Fibroblast of skin of left biceps (primary cell): ENCODE measurements around the gene SREBF2.

Experiments used
- DNase-seq, 2 experiments: peaks; one replicate each; pipeline ENCODE4 v3.0.0-alpha.2; 2013; ENCODE audit warnings: low read depth in 2 of 2

SREBF2 gene

DNA sequence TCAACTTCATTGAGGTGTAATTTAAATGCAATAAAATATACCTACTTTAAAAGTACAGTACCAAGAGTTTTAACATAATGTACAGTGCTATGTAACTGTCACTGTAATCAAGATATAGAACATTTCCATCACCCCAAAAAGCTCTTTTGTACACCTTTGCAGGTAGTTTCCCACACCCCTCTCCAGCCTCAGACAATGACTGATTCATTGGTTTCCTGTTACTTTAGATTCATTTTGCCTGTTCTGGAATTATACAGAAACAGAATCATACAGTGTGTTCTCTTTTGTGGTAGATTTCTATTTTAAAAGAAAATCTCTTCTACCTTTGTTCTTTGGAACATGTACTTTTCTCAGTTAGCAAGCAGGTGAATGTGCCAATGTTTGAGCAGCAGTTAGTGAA lies 43.8 kb downstream of the SREBF2 start:
- no peak for DNase-seq

DNA sequence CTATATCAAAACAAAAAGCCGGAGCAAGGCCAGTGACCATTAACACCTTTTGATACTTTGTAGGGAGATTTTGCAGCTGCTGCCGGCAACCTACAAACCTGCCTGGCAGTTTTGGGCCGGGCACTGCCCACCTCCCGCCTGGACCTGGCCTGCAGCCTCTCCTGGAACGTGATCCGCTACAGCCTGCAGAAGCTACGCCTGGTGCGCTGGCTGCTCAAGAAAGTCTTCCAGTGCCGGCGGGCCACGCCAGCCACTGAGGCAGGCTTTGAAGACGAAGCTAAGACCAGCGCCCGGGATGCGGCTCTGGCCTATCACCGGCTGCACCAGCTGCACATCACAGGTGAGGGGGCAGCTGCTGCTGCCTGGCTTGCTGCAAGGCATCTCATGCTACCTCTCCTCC lies 47.7 kb downstream of the SREBF2 start:
- no peak for DNase-seq

DNA sequence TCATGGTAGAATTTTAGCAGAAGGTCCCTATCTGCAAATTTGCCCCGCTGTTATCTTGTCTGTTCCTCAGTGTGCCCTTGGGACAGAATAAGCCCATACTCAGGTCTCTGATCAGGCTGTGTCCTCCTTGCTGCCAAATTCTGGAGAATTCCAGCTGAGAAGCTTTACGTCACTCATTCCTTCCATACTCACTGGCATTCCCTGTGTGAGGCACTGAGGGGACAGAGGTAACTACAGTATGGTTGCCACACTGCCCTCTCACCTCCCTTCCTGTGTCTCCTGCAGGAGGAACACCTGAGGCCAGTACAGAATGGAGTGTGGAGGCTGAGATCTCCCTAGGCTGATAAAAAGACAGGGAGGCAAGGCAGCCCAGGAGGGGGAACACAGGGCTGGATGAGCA lies 50.5 kb downstream of the SREBF2 start:
- DNase-seq = no peak

DNA sequence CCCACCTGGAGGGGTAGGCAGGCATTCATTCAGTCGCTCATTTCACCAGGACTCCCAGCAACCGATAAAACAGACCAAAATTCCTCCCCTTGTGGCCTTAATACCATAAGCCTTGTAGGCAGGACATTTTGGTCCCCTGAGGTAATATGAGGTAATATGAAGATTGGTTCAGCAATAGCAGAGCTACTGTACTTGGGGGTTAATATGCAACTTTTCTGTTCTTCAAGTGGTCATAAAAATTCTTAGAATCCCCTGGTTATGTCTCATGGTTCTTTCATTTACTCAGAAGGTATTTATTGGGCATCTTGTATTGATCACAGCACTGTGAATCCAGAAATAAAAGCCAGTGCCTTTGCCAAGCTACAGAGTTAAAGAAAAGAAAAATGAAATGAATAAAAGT lies 52.2 kb downstream of the SREBF2 start:
- no peak for DNase-seq

DNA sequence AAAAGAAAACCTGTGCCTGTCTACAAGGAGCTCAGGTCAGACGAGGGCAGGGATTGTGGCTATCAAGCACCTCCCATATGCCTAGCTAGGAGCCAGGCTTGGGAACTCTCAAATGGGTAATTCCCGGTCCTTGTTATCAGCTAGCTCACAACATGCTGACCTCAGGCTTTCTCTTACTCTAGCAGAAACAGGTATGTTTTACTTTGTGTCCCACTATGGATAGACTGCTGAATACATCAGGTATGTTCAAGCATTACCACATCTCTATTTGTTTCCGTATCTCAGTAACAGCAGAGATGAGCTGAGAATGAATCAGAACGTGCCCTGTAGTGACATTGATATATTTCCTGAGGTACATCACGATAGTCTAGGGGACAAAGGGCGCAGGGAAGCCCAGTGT lies 52.6 kb downstream of the SREBF2 start:
- no peak for DNase-seq

DNA sequence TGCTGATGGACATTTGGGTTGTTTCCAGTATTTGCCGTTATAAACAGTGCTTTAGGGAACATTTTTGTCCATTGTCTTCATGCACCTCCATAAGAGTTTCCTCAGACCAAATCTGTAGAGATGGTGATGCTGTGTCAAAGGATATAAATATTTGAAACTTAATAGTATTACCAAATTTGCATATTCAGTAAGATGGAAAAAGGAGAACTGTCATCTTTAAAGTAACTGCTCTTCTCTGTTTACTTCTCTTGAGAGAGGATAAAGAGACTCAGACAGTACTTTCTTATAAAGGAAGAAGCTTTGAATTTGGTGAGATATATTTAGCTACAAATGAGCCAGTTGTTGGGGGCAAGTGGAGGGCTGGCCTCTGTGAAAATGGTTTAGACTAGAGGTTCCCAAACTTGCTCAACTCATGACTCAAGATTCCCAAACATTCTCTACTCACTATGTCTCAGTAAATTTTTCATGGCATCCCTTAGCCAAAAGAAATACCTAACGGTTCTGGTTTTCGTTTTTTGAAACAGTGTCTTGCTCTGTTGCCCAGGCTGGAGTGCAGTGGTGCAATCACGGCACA lies 55.8 kb downstream of the SREBF2 start:
- DNase-seq = no peak

DNA sequence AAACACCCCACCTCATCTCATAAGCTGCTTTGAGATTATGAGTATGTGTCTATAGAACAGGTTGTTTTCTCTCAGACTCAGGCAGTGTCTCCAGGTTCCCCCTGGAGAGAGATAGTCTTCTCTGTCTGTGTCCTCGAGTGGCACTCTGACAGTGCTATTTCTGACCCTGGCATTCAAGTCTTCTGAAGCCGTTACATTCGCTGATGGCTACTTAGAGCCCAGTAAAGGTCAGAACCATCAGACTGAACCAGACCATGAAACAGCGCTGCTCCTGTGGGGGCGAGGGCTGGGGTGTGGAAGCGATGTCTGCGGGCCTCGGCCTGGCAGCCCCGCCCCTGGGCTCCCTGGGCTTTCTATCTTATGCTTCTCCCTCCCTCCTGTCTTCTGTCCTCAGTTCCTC lies 58.5 kb downstream of the SREBF2 start:
- no peak for DNase-seq

DNA sequence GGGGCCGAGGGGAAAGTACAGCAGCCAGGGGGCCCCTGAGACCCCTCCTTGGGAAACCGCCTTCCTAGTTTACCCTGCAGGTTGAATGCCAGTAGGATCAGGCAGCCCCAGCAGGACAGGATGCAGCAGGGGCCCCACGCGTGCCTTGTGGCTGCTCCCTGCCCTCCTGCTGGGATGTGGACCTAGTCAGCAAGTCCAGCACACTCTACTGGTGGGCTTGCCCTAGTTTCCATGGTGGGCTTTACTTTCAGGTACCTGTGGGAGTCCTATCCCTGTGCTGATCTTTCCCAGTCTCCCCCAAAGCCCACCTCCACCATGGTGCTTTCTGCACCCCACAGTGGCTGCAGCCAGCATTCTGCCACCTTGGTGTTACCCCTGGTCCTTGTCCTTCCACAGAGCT lies 59.8 kb downstream of the SREBF2 start:
- no peak for DNase-seq

DNA sequence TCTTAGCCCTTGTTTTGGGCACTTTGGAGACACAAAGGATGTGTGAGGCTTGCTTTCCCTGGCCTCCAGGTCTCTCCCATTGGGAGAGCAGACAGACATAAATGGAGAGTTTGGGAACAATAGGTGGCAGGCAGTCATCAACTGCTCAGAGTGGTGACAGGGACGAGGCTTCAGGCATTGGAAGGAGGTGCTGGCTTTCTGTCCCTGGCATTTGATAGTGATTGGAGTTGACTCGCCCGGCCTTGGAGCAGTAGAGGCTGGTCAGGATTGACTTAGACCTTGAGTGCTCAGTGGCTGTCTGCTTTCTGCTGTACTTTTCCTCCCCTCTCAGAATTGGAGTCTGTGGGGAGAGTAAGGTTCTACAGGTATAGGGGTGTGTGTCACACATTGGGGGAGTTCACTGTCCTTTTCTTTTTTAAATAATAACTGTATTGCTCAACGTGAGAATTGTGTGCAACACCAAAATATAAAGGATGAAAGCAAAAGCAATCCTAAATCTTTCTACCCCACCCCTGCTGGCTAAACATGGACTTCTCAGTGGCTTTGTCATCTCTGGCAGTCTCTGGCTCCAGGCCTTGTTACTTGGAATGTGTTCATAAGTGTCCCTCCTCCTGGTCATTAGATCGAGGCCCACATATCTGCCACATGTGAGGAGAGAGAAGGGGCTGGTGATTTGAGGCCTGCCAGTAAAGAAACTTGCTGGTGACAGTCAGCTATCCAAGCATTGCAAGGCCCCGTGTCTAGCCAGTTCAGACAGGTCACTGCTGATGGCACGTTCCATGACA lies 60.9 kb downstream of the SREBF2 start:
- DNase-seq = no peak

DNA sequence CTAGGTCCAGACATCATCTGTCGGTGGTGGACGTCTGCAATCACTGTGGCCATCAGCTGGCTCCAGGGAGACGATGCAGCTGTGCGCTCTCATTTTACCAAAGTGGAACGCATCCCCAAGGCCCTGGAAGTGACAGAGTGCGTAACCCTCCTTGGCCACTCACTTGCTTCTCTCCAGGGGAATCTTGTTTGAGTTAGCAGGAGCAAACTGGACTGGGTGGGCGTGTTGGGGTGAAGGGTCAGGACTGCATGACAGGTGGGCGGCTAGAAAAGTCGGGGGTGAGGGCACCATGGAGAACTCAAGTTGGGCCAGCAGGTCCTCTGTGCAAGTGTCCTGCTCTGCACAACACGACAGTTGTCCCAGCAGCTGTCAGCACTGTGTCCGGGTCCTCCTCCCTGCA lies 65.7 kb downstream of the SREBF2 start:
- DNase-seq = no peak

DNA sequence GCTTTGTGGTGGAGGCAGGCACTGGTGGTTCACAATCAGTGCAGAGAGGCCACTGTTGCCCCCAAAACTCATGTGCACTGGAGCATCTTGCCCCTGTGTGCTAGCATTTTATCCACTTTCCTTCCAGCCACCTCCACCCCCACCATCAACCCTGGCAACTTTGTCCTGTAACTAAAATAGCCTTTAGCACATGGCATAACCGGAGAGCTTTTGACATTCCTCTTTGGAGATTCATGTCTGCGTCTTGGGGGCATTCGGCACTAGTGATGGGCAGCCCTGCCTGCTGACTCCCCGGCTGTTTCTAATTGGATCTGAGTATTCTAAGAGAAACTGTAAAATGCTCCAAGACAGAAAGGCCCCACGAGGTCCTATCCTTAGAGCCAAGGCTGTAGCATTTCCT lies 66.2 kb downstream of the SREBF2 start:
- no peak for DNase-seq

DNA sequence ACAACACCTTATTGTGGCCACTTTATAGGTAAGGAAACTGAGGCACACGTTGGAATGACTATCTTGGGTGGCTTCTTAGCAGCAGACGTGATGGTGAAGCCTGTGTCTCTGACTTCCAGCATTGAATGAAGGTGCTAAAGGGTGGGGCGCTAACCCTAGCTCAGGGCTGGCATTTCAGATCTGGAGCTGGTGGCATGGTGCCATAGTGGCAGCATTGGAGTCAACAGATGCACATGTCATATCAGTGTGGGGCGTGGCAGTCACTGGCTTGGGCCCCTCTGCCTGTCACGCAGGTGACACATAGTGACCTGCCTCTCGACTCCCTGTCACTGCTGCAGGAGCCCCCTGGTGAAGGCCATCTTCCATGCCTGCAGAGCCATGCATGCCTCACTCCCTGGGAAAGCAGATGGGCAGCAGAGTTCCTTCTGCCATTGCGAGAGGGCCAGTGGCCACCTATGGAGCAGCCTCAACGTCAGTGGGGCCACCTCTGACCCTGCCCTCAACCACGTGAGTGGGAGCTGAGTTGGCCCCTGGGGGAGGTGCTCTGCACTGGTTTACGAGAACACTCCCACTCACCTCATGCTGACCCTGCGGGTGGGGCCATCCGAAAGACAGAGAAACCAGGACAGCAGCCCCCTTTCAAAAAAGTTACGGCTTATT lies 67.2 kb downstream of the SREBF2 start:
- no peak for DNase-seq

DNA sequence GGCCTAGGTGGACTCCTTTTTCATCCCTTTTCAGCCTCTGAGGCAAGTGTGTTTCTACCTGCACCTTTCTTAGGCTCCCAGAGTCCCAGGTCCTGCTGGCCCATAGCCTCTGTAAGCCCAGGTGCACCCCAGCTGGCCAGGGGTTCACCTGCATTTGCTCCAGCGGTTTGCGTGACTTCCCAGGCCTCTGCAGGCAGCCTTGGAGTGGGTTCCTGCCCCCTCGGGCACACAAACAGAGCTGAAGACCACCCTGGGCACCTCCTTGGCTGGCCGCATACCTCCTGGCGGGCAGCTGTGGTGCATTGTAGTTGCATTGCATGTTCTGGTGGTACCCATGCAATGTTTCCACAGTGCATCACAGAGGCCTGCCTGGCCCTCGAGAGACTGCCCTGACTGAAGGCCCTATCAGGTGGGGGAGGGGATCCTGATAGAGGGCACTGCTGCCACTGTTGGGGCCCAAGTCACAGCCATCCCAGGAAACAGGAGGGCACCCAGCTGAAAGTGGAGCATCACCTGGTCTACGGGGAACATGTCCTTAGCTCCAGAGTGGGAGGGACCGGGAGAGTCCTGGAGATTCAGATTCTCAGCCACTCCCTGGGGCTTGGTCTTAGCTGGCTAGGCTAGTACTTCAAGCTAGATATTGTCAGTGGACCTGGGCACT lies 67.9 kb downstream of the SREBF2 start:
- DNase-seq = no peak

DNA sequence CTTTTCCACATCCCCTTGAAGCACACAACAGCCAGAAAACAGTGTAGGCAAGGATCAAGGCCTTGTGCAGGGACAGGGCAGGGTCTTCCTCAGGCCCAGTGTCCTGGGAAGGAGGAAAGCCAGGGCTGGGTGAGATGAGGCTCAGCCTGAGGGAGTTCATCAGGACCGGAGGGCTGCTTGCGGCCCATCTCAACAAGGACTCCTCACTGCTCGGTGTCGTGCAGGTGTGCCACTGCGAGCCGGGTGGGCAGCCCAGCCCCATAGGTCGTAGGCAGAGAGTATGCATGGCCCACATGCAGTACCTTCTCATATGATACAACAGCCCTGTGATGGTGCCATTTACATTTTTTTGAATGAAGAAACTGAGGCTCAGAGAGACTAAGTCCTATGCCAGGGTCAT lies 69.1 kb downstream of the SREBF2 start:
- no peak for DNase-seq

DNA sequence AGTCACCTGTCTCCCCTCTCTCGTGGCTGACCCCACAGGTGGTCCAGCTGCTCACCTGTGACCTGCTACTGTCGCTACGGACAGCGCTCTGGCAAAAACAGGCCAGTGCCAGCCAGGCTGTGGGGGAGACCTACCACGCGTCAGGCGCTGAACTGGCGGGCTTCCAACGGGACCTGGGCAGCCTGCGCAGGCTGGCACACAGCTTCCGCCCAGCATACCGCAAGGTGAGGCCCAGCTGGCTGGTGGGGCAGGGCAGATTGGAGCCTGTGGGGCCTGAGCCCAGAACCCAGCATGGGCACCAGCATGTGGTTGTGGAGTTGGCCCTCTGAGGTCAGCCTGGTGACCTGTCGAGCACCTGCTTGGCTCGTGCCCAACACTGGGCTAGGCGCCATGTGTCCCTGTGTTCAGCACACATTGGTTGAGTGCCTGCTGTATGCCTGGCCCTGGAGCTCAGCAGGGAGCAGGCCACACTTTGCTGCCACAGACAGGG lies 70.1 kb downstream of the SREBF2 start:
- no peak for DNase-seq

DNA sequence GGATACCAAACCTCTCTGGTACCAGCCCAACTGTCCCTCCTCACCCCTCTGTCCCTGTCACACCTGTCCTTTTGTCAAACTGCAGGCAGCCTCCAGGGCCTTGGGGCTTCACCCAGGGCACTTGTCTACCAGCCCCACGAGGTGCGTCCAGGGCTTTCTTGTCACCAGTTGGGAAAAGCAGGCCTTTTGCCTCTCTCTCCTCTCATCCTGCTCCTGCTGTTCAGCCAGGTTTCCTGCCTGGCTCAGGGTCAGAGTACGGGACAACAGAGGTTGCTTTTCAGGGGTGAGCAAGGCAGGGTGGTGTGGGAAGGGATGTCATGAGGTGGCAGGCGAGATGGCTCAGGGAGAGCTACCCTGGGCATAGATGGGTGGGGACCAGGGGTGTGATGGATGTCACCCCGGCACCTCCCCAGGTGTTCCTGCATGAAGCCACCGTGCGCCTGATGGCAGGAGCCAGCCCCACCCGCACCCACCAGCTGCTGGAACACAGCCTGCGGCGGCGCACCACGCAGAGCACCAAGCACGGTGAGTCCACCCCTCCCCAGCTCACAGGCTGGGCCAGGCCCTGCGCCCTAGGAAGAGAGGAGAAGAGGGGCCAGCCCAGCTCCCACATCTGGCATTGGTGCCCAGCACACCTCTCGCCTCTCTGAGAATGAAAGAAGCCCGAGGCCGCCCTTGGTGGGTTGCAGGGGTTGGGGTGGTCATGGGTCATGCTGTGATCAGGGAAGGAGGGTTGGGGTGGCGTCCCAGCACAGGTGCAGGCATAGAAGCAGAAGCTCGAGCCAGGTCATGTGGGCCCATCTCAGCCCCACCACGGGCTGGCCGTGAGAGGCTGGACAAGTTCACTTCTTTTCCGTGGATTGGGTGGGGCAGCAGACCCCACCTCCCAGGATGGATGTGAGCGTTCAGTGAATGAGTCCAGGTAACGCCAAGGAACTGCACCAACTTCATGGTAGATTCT lies 71.8 kb downstream of the SREBF2 start:
- DNase-seq = no peak

DNA sequence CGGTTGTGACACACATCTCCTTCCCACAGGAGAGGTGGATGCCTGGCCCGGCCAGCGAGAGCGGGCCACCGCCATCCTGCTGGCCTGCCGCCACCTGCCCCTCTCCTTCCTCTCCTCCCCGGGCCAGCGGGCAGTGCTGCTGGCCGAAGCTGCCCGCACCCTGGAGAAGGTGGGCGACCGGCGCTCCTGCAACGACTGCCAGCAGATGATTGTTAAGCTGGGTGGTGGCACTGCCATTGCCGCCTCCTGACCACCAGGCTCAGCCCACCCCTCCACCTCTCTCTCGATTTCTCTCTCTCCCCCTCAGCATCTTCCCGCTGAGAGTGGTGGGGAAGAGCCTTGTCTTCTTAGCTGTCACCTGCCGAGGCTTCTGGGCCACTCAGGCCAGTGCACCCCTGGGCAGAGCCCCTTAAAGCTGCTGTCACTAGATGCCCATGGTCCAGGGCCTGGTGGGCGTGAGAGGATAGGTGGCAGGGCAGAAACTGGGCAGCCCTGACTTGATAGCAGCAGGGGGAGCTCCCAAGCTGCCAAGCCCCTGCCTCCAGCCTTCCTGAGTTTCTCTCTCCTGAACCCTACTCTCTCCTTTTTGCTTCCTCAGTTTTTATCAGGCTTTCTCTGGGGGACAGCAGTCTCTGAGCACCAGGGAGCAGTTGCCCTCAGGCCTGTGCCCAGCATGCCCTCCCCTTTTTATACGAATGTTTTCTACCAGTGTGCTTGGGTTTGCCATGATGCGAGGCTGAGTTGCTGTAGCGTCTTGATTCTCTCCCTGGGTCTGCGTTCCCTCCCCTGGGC lies 72.7 kb downstream of the SREBF2 start:
- no peak for DNase-seq

DNA sequence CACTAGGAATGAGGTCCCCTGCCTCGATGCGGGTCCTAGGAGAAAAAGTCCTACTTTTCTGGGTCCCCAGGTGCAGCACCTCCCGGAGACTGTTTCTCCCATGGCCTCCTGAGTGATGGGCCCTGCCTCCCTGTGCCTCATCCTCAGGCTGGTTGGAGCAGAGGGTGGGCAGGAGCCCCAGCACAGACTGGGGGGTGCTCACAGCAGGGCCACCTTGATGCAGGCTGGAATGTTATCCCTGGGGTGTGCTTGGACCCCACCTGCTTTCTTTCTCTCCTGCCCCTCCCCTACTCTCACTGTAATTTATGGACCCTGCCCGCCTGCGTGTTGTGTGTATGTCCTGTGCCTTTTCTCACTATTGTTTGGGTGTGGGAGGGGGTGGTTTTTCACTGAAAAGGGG lies 73.9 kb downstream of the SREBF2 start:
- no peak for DNase-seq

DNA sequence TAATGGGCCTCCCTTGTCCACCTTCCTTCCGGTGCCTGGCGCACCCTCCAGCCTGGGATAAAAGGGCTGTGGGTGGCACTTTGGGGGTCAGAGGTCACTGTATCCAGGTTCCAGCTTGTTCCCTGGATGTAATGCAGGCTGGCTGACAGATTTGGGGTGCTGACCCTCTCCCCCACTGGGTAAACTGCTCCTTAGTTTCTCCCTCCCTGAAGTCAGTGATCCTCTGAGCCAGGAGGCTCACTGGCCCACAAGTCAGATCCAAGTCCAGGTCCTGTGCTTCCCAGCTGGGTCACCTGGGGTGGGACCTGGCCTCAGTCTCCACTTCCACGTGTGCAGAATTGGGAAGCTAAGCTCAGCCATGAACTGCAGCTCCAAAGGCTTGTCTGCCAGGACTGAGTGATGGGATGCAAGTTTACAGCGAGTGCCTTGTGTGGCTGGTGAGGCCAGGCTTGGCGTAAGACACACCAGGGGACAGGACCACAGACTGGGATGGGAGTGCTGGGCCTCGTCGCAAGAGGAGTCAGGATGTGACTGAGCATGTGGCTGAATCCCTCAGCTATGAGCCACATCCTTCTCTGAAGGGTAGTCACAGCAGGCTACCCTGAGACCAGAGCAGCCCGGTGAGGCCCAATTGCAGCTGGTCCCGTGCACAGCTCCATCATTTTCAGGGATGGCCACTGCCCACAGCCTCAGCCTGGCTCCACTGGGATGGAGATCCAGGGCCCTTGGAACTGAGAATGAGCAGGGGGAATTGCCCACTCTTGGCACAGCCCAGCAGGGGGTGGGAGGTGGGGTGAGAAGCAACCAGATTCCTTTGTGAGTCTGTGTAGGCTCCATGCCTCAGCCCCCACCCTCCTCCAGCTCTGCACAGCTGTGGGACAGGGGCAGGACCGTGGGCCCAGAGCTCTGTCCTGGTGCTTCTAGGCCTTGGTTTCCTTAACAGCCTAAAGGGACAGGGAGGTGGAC lies 74.8 kb downstream of the SREBF2 start:
- no peak for DNase-seq
